ENCODE data around the gene ZMYM3.

DNA sequence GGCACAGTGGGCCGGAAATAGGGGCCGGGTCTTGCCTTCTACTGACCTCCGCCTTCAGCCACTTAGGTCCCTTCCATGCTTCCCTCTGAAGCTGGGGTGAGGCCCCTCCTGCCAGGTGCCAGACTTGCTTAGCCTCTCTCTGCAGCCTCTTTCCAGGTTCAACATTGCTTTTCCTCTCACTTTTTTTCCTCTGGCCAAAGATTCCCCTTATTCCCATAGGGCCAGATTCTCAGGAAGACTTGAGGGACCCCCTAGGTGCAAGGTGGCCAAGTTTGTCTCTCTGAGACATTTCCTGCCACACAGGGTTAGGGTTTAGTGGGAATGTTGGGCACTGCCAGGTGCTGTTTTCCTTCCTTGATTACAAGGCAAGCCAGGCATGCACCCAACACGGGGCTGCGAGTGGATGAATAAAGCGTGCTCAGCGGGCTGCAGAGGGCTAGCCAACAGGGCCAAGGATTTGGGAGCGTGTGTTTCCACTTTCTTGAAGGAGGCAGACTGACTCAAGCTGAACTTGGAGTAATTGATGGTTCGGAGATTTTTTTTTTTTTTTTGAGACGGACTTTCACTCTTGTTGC, 38.5 kb downstream of the ZMYM3 start:
- TF ChIP-seq, protein P1, sequence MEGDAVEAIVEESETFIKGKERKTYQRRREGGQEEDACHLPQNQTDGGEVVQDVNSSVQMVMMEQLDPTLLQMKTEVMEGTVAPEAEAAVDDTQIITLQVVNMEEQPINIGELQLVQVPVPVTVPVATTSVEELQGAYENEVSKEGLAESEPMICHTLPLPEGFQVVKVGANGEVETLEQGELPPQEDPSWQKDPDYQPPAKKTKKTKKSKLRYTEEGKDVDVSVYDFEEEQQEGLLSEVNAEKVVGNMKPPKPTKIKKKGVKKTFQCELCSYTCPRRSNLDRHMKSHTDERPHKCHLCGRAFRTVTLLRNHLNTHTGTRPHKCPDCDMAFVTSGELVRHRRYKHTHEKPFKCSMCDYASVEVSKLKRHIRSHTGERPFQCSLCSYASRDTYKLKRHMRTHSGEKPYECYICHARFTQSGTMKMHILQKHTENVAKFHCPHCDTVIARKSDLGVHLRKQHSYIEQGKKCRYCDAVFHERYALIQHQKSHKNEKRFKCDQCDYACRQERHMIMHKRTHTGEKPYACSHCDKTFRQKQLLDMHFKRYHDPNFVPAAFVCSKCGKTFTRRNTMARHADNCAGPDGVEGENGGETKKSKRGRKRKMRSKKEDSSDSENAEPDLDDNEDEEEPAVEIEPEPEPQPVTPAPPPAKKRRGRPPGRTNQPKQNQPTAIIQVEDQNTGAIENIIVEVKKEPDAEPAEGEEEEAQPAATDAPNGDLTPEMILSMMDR (conservative IDR thresholded peaks at IDR 0.05 in 1 of 2, IDR thresholded peaks at IDR 0.05 in 1 of 2; ENCODE audit: low read depth in 1 of 2, low read length in 2 of 2), result no peak
- no peak for TF ChIP-seq EZH2 (IDR thresholded peaks at IDR 0.05; ENCODE audit: low read length, missing control alignments)

All from fibroblast of lung (primary cell).